SKM-1 (cell line): ENCODE measurements around the gene PDE3B.
A peak's percentile ranks its signal among the peaks of the same experiment; 100 is the strongest.
"Not testable (repeated sequence)": the region's sequence is repeated elsewhere in the genome, so short reads cannot be mapped to it uniquely, and the experiment has no call there.

Source experiments
- DNase-seq: peaks from one replicate; lab custom pipeline; 2025; ENCODE audit not compliant: unreplicated experiment; lab: John Stamatoyannopoulos, UW

PDE3B gene

DNA sequence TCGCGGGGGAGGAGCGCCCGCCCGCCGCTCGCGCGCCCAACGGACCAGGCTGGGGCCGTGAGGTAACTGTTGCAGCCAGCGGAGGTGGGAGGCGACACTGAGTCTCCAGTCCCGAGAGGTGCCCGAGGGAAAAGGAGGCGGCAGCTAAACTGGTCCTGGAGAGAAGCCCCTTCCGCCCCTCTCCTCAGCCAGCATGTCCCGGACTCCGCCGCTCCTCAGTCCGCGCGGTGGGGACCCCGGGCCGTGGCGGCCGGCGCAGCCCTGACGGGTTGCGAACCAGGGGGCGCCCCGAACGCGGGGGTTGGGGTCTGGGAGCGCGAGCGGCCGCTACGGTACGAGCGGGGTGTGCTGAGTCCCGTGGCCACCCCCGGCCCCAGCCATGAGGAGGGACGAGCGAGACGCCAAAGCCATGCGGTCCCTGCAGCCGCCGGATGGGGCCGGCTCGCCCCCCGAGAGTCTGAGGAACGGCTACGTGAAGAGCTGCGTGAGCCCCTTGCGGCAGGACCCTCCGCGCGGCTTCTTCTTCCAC is at the start of gene PDE3B:
PDE3B (plus strand) TSS at position 108 of the 529 bp plus-strand sequence; CDS start at position 380, 272 bp downstream.
- DNase-seq, result peak; percentile 57

DNA sequence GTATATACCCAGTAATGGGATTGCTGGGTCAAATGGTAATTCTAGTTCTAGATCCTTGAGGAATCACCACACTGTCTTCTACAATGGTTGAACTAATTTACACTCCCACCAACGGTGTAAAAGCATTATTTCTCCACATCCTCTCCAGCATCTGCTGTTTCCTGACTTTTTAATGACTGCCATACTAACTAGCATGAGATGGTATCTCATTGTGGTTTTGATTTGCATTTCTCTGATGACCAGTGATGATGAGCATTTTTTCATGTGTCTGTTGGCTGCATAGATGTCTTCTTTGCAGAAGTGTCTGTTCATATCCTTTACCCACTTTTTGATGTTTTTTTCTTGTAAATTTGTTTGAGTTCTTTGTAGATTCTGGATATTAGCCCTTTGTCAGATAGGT is 48.3 kb upstream of the PDE3B start:
- DNase-seq, result not testable (repeated sequence)

DNA sequence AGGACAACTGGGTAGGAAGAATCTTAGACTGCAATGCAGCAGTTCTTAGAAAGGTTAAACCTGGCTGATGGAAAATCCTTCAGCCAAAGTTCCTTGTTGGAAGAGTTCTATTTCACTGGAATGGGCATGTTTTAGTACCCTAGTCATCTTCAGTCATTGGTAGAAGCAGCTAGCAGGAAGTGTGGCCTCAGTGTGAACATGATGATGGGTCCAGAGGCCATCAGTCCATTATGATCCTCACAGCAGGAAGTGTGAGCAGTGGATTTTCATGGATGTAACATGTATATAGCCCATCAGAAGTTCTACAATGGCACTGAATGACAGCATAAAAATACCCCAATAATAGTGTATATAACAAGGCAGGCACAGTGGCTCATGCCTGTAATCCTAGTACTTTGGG is 35.9 kb upstream of the PDE3B start:
- DNase-seq, result no peak

DNA sequence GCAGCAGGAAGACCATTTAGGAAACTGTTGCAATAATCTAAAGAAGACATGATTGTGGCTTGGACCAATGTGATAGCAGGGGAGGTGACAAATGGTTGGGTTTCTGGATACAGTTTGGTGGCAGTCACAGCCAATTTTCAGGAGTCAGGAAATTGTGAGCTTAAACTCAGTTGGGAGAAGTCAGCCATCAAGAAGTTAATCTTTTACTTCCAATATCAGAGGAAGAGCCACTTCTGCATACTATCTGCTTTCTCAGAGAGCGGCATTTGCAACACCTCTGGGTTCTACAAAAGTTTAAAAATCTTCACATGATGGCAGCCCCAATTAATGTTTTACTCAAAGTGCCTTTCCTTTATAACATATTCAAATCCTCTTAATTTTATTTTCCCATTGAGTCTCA is 33.7 kb upstream of the PDE3B start:
- no peak for DNase-seq

DNA sequence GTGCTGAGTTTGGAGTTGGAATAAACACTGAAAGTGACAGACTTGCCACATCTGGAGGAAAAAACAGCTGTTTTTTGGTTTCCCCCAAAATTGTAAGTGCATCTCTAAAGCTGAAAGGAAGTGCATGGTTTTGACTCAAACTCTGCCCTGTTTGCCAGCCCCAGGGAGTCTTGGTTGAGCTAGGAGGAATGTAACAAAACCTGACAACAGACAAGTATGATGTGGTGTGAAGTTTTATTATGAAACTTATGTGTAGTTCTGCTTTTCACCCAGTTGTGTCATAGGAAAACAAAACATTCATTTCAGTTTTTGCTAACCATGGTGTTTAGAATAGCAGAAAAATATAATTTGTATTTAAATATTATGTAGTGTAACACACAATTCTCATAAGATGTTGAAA is 31.7 kb upstream of the PDE3B start:
- DNase-seq, result peak; percentile 44

DNA sequence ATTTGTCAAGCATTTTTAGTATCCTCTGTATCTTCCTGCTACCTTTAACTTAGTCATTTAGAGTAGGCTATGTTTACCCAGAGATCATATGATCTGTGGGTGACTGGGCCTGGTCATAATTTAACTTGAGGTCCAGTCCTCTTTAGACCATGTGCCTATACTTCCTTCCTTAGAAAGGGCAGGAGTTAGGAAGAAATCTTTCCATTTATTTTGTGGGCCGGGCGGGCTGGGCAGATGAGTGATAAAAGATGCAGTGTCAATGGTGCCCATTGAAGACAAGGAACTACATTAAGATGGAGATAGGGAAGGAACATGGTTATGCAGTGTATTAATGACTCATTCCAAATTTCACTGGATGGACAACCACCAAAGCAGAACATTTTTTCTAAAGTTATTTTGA is 30.9 kb upstream of the PDE3B start:
- no peak for DNase-seq

DNA sequence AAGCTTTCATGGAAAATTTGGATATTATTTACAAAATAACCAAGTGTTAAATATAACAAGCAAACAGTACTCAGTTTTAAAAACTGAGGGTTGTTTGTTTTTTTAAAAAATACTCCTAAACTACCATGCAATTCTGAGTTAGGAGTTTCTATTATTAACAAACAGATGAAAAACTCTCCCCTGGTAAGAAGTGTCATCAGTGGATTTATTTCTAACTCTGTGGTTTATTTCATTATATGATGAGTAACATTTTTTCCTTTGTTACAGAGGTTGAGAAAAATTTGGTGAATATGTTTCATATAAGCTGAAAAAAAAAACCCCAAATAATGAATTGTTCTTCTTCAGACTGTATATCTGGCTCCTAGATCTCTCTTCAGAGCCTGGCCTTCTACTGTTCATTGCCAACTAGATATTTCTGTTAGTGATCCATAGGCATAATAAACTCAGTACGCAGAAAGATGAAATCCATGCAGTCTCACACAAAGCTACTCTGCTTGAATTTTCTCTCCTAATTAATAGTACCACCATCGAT is 29.4 kb upstream of the PDE3B start:
- no peak for DNase-seq

DNA sequence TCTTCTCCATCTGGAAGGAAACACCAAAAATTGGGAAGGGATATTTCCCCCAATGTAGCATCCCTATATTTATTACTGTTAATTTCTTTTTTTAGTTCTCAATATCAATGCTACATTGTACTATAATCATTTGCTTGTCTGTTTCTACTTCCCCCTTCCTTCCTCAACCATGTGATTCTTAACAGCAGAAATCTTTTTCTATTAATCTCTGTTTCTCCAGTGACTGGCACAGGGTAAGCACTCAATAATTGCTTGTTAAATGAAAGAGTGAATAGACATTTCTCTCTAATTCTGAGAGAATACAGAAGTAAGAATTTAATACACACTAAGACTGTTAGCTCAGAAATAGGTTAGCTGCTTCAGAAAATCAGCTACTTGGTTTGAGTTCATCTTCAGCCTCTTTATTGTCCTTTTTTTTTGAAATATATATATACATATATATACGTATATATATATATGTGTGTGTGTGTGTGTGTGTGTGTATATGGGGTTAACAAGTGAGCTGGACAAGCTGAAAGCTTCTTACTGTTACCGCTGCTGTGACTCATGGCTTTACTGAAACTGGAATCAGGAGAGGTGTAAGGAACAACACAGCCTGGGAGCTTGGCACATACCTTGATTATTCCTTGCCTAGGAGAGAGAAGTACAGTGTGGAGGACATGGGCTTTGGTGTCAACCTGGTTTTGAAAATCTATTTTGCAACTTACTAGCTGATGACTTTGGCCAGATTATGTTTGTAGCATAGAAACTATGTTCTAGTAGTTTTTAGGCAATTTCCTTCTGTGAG is 26.2 kb upstream of the PDE3B start:
- no peak for DNase-seq

DNA sequence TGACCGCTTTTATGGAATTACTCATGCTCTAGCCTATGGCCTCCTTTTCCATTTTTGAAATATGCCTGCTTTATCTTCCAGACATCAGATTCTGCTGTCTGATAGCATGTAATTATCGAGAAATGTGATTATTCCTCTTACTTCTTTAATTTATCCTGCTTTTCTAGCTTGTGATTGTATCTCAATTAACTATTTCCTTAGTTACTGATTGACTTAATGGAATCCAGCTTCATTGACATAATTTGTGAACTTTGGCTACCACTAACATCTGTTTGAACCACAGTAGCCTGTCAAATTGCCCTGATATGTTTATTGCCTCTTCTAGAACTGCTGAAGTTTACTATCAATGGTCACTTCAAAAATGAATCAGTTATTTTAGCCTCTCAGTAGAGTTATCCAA is 25.5 kb upstream of the PDE3B start:
- no peak for DNase-seq

DNA sequence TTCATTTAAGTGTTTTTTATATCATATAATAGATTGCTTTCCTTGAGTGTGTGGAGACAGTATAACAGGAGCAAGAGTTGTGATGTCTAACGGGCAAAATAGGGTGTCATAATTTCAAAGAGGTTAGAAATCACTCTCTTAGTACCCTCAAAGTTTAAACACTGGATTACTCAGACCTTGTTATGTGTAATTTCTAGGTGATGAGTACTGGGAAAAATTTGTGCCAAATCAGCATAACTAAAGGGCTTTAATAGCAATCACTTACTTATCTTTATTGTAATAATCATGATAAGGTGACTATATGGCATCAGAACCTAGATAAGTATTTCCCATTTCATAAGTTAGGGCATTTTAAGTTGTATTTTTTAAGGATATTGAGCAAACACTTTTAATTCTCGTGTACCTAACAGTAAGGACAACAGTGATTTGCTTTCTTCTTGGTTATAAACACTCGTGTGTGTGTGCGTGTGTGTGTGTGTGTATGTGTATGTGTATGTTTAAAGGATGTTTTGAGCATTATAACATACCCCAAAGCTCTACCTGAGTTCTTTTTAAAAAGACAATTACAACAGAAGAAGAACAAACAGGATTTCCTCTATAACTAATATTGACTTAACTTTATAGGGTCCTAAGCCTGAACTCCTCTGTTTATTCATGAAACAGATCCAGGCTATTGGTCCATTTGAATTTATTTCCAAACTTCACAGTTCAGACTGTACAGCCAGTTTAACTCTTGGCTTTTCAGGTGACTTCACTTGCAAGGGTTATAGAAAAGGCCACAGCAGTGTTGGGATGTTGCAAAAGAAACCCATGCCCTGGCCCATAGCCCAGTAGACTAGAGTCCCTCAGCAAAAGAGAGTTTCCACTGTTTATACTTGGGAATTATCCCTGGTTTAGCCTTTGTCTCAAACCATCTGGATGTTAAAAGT is 23.7 kb upstream of the PDE3B start:
- no peak for DNase-seq

DNA sequence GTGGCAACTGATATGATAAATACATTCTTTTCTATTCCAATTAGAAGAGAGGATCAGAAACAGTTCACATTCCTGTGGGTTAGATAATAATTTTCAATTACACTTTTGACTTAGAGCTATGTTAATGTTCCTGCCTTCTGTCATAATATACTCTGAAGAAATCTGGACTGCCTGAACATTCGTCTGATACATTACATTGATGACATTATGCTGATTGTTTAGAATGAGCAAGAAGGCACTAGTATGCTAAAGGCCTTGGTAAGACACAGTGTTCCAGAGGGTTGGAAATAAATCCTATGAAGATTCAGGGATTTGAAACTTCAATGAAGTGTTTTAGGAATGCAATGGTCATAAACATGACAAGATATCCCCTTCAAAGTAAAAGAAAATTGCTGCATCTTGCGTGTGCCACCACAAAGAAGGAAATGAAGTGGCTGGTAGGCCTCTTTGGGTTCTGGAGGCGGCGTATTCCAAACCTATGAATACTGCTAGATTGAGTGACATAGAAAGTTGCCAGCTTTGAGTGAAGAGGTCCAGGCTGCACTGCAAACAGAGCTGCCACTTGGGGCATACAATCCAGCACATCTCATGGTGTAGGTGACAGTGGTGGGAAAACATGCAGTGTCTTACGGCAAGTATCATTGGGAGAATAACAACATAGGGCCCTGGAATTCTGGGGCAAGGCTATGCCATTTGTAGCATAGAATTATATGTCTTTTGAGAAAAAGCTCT is 21.2 kb upstream of the PDE3B start:
- DNase-seq, result no peak

DNA sequence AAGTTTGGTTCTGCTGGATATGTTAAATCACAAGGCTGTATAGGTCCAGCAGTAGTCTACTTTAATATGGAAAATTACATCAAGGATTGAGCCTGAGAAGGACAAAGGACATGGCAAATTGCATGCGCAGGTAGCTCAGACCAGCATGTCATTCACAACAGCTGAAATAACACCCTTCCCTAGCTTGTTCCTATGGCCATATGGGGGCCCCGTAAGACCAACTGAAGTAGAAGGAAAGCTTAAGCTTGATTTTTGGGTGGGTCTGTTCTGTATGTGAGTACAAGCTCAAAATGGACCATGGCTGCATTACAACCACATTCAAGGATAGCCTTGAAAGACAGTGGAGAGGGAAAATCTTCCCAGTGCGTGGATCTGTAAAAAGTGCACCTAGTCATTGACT is 20.6 kb upstream of the PDE3B start:
- no peak for DNase-seq

DNA sequence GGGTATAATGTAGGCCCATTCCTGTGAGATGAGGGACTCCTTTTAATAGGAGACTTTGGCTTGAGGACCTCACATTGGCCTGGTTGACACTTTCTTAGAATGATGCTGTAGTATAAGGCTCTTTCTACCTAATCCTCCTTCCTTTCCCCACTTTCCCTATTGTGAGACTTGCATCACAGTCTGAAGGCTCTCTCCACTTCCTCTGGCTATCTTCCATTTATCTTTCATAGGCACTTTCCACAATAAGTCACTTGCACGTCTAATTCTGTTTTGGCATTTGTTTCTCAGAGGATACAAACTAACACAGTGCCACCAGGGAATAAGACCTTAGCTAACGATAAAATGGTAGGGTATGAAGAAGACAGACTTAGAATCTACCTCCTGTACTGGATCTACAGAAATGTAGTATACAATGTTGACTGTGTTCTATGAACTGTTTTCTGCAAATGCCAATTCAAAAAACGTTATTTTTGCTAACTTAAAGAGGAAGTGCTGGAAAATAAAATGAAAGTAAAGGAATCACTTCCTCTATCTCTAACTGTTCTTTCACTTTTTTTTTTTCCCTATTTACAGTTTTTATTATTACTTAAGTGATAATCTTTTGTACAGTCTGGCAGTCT is 17.9 kb upstream of the PDE3B start:
- peak; percentile 22 for DNase-seq

DNA sequence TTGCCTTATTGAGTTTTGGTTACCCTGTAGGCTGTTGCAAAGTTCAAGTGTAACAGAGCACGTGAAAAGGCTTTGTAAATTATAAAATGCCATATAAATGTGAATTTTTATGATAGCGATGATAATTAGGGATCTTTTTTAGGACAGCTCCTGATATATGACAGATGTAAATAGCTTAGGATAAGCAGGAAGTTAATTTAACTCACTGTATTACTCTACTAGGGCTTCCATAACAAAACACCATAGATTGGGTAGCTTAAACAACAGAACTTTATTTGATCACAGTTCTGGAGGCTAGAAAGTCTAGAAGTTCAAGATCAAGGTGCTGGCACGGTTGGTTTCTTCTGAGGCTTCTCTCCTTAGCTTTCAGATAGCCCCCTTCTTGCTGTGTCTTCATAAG is 17.0 kb upstream of the PDE3B start:
- DNase-seq, result no peak

DNA sequence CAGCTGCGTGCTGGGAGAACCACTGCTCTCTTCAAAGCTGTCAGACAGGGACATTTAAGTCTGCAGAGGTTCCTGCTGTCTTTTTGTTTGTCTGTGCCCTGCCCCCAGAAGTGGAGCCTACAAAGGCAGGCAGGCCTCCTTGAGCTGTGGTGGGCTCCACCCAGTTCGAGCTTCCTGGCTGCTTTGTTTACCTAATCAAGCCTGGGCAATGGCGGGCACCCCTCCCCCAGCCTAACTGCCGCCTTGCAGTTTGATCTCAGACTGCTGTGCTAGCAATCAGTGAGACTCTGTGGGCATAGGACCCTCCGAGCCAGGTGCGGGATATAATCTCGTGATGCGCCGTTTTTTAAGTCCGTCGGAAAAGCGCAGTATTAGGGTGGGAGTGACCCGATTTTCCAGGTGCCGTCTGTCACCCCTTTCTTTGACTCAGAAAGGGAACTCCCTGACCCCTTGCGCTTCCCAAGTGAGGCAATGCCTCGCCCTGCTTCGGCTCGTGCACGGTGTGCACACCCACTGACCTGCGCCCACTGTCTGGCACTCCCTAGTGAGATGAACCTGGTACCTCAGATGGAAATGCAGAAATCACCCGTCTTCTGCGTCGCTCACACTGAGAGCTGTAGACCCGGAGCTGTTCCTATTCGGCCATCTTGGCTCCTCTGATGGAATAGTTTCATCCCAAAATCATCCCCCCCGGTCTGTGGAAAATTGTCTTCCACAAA is 9.9 kb upstream of the PDE3B start:
- DNase-seq, result not testable (repeated sequence)

DNA sequence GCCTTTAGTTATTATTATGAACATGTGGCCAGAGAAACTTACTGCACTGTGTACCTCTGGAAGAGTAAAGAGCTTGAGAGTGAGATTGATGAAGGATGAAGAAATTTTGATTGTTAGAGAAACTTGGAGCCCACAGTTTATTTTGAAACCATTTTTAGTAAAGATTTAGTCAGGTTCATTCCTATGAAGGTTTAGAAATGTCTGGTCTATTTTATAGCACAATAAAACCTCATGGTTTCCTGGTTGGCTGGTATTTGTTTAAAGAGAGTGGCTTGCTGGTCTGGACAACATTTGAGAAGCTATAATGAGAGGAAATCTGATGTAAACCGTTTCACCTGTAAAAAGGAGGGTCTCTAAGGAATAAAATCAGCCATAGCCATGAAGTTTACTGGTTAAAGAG is 8.8 kb upstream of the PDE3B start:
- no peak for DNase-seq

DNA sequence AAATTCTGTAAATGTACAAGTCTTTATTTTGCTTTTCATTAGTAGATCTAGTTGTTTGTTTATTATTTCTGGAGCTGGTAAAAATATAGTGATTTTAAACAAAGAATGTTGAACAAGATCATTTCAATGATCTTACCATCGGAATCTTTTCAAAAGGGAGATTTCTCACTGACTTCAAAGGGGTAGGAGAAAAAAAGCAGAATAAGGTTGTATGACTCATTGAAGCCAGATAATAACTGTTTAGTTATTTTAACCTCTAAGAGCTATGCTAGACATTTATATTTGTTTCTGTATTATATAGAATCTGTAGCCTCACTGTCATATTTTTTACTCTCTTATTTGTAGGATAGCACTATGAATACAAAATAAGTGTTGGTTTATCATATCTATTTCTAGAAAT is 8.1 kb upstream of the PDE3B start:
- DNase-seq, result no peak

DNA sequence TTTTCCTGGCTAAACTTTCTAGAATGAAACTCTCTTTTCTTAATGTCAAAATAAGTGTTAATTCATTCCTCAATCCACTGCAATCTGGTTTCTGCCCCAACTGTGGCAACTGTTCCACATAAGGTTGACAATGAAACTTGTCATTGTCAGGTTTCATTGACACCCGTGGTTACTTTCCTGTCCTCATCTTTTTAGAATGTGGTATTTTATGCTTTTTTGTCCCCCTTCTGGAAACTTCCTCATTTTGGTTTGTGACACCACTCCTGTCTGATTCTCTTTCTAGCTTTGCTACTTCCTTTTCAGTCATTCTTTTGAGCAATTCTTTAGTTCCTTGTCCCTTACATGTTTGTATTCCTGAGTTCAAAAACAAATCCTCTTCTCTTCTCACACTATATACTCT is 7.5 kb upstream of the PDE3B start:
- DNase-seq, result peak; percentile 83

DNA sequence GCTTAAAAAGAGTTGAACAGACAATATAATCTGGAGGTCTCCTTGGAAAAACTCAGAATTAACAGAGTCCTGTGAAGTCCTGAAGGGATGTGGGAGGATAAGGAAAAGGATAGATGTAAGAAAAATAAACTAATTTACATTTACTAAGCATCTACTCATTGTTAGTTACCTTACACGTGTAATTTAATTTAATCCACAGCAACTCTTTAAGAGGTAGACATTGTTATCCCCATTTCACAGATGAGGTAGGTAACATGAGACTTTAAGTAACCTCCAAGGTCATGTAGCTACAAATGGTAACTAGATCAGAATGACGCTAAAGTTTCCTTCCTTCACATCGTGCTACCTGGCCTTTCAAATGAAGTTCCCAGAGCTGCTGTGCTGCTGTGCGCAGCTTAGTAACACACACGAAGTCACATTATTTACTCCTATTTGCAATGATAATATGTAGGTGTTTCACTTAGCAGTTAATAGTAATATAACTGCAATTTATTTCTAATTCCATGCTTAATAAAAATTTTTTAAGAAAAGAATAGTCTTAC is 5.7 kb upstream of the PDE3B start:
- no peak for DNase-seq

DNA sequence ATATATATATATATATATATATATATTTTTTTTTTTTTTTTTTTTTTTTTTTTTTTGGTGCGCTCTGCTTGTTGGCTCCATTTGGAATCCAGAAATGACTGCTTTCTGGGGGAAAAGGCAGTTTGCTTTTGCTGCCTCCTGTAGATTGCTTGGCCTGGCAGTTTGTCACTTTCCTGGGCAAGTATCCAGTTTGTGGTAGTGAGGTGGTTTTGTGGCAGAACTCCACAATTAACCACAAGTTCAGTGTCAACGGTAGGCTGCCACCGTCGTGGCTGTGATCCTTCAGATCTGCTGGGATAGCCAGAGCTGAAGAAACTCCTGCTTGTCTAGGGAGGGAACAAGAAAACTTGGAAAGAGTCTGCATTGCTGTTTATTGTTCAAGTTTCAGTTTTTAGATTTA is 5.0 kb upstream of the PDE3B start:
- no peak for DNase-seq
